Measurements from ENCODE around the gene ANKRD18B. TPM values are rescaled to one million over a fixed set of nuclear protein-coding genes. Genes with fewer than 3 reads are reported as not detected.
"Not testable (repeated sequence)": the region's sequence is repeated elsewhere in the genome, so short reads cannot be mapped to it uniquely, and the experiment has no call there.

Gene ANKRD18B
- not detected for total RNA-seq

DNA sequence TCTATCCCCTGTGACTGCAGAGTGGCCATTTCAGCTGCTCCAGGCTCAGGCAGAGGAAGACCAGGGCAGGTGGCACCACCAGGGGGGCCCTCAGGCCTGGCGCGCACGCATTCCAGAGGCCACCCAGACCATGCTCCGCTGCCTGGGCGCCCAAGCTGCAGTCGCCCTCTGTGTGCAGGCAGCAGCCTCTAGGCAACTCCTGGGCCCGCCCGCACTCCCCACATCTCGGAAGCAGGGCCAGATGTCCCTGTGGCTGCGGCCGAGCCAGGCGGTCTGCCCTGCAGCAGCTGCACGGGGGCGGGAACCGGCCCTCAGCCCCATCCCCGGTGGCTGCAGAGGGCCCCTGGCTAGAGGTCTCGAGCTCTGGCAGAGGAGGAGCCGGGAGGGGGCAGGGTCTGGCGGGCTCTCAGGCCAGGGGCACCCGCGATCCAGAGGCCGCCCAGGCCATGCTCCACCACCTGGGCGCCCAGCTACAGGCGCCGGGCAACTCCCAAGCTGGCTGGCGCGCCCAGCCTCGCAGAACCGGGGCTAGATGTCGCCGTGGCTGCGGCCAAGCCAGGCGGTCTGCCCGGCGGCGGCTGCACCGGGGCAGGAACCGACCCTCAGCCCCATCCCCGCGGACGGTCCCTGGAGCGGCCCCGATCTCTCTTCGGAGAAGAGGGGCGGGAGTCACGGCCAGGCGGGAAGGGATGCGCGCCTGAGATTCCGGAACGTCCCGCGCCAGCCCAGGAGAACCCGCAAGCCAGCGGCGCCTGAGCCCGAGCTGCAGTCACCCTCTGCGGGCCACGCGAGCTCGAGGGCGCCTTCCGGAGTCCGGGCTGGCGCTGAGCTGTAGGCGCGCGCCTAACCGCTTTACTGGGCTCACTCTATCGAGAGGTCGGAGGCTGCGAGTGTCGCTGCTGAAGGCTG, at the start of gene ANKRD18B:
Gene ANKRD18B (plus strand): TSS at position 855 of the 909 bp plus-strand sequence. CDS start 239 bp downstream, outside the sequence.
- TF ChIP-seq, protein P1, sequence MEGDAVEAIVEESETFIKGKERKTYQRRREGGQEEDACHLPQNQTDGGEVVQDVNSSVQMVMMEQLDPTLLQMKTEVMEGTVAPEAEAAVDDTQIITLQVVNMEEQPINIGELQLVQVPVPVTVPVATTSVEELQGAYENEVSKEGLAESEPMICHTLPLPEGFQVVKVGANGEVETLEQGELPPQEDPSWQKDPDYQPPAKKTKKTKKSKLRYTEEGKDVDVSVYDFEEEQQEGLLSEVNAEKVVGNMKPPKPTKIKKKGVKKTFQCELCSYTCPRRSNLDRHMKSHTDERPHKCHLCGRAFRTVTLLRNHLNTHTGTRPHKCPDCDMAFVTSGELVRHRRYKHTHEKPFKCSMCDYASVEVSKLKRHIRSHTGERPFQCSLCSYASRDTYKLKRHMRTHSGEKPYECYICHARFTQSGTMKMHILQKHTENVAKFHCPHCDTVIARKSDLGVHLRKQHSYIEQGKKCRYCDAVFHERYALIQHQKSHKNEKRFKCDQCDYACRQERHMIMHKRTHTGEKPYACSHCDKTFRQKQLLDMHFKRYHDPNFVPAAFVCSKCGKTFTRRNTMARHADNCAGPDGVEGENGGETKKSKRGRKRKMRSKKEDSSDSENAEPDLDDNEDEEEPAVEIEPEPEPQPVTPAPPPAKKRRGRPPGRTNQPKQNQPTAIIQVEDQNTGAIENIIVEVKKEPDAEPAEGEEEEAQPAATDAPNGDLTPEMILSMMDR (IDR thresholded peaks at IDR 0.05; ENCODE audit: low read depth), result not testable (repeated sequence)

DNA sequence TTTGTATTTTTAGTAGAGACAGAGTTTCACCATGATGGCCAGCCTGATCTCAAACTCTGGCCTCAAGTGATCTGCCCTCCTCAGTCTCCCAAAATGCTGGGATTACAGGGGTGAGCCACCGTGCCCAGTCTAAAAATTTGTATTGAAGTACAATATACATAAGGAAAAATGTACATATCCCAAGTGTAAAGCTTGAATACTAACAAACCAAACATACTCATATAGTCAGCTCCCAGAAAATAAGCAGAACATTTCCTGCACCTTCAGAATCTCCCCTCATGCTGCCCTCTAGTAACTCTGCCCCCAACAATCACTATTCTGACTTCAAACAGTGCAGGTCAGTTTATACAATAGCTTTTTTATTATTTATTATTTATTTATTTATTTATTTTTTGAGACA, 48.7 kb upstream of the ANKRD18B start:
- TF ChIP-seq, protein P1 (IDR thresholded peaks at IDR 0.05; ENCODE audit: low read depth), result no peak

DNA sequence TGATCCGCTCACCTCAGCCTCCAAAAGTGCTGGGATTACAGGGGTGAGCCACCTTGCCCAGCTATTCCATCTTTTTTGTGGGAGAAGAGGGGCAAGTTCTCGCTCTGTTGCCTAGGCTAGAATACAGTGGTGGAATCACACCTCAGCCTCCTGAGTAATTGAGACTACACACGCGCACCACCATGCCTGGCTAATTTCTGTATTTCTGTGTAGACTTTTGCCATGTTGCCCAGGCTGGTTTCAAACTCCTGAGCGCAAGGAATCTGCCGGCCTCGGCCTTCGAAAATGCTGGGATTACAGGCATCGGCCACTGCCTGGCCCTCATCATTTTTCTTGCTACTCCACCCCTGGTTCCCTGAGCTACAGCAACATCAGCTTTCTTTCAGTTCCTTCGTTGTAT, 47.5 kb upstream of the ANKRD18B start:
- TF ChIP-seq, protein P1 (IDR thresholded peaks at IDR 0.05; ENCODE audit: low read depth), result no peak

DNA sequence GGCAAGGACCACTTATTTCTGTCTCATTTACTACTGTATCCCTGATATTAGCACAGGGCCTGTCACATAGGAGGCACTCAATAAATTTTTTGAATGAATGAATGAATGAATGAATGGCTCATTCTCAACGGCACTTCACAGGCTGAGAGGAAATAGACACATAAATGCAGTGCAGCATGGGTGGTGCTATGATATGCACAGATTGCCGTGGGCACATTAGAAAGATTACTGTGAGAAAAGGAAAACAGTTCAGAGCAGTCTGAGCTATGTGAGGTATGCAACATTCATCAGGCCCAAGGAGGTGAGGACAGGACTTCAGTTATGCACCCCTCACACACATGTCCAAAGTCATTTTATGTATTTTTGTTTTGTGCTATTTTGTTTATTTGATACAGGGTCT, 43.9 kb upstream of the ANKRD18B start:
- TF ChIP-seq, protein P1 (IDR thresholded peaks at IDR 0.05; ENCODE audit: low read depth), result no peak

DNA sequence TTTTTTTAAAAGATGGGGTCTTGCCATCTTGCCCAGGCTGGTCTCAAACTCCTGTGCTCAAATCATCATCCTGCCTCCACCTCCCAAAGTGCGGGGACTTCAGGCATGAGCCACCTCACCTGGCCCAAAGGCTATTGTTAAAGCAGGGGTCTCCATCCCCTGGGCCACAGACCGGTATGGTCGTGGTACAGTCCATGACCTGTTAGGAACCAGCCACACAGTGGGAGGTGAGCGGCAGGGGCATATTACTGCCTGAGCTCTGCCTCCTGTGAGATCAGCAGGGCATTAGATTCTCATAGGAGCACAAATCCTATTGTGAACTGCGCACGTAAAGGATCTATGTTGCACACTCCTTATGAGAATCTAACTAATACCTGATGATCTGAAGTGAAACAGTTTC, 43.1 kb upstream of the ANKRD18B start:
- TF ChIP-seq, protein P1 (IDR thresholded peaks at IDR 0.05; ENCODE audit: low read depth), result no peak

DNA sequence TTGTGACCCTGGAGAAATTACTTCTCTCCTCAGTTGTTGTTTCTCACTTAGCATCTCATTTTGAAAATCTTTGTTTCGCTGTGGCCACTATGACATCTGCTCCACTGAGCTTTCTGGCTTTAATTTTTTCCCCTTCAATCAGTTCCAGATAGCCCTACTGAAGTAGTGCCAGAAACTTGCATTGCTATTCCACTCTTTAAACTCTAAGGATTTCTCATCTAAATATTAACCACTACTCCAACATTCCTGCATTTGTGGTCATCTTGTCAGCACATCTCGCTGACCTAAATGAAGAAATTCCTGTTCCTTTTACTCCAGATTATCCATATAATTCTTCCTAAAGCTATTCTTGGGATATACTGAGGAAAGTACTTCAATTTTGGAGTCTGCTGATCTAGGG, 35.0 kb upstream of the ANKRD18B start:
- TF ChIP-seq, protein P1 (IDR thresholded peaks at IDR 0.05; ENCODE audit: low read depth), result no peak

DNA sequence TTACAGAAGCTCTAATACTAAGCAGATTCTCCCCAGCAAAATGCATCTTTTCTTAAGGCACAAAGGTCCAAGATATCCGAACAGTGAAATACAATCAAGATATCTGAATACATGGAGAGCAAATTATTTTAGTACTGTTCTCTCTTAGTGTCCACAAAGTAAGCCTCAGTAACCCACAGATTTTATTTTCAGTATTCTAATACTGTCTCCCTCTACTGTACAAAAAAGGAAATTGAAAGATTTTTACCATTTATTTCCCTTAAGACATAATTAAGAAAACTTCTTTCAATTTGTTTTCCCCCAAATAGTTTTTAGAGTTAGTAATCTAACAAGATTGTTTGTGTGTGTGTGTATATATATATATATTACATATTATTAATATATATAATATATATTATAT, 25.7 kb upstream of the ANKRD18B start:
- TF ChIP-seq, protein P1 (IDR thresholded peaks at IDR 0.05; ENCODE audit: low read depth), result no peak
